ENCODE results near the gene FAR2.

FAR2 gene

GRCh38 chr12:29273178-29273843 is 124.2 kb downstream of the FAR2 start:
- Histone ChIP-seq H3K27me3 (ENCODE audit: low read length) (no peaks in the 10 kb centered on the region), H3K79me2 (ENCODE audit: insufficient read depth, low read length) (no peaks in the 10 kb centered on the region), H3K27ac (ENCODE audit: low read depth, low read length) (no peak overlapping the region), H3F3A (ENCODE audit: insufficient read depth) (no peaks in the 10 kb centered on the region), H3K9me3 (ENCODE audit: insufficient read depth, low read length) (no peaks in the 10 kb centered on the region), H3K36me3 (ENCODE audit: low read length) (no peaks in the 10 kb centered on the region), H3K4me3 (ENCODE audit: insufficient read depth, low read length, poor library complexity, severe bottlenecking) (no peak overlapping the region), H3K4me2 (ENCODE audit: low read depth, low read length, poor library complexity, severe bottlenecking) (no peak overlapping the region), H3K9ac (ENCODE audit: low read length) (no peak overlapping the region), H3K9me2 (replicated peaks; ENCODE audit: insufficient read depth, low read length) (no peaks in the 10 kb centered on the region), H4K20me1 (ENCODE audit: low read depth, low read length) (no peaks in the 10 kb centered on the region), H2AFZ (ENCODE audit: low read depth, low read length, severe bottlenecking) (no peak overlapping the region)
- TF ChIP-seq, protein P1, sequence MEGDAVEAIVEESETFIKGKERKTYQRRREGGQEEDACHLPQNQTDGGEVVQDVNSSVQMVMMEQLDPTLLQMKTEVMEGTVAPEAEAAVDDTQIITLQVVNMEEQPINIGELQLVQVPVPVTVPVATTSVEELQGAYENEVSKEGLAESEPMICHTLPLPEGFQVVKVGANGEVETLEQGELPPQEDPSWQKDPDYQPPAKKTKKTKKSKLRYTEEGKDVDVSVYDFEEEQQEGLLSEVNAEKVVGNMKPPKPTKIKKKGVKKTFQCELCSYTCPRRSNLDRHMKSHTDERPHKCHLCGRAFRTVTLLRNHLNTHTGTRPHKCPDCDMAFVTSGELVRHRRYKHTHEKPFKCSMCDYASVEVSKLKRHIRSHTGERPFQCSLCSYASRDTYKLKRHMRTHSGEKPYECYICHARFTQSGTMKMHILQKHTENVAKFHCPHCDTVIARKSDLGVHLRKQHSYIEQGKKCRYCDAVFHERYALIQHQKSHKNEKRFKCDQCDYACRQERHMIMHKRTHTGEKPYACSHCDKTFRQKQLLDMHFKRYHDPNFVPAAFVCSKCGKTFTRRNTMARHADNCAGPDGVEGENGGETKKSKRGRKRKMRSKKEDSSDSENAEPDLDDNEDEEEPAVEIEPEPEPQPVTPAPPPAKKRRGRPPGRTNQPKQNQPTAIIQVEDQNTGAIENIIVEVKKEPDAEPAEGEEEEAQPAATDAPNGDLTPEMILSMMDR (IDR thresholded peaks at IDR 0.05; ENCODE audit: insufficient read depth, low read length, poor library complexity, severe bottlenecking), result no peak
- TF ChIP-seq EZH2phosphoT487 (conservative IDR thresholded peaks at IDR 0.05; ENCODE audit: low read length), result no peak

DNA sequence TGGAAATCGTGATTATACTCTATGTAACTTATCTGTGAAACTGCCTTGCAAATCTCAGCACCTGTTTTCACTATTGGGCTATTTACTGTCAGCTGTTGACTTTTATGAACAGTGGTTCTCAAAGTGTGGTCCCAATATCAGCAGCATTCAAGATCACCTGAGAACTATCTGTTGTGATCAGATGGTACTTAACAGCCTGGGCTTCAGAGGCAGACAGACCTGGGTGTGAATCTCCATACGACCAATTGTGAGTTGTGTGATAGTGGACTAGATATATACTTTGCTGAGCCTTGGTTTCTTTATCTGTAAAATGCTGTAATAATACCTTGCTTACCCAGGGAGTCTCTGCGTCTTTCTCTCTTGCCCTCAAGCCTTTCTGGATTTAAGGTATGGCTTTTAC is 126.8 kb downstream of the FAR2 start:
- Histone ChIP-seq H3K36me3 (ENCODE audit: low read length) (no peaks in the 10 kb centered on the region), H3K27ac (ENCODE audit: low read depth, low read length) (no peak overlapping the region), H4K20me1 (ENCODE audit: low read depth, low read length) (no peaks in the 10 kb centered on the region), H2AFZ (ENCODE audit: low read depth, low read length, severe bottlenecking) (no peak overlapping the region), H3K9ac (ENCODE audit: low read length) (no peak overlapping the region), H3K79me2 (ENCODE audit: insufficient read depth, low read length) (no peaks in the 10 kb centered on the region), H3F3A (ENCODE audit: insufficient read depth) (no peaks in the 10 kb centered on the region), H3K4me3 (ENCODE audit: insufficient read depth, low read length, poor library complexity, severe bottlenecking) (no peak overlapping the region), H3K4me2 (ENCODE audit: low read depth, low read length, poor library complexity, severe bottlenecking) (no peak overlapping the region), H3K9me3 (ENCODE audit: insufficient read depth, low read length) (no peaks in the 10 kb centered on the region), H3K27me3 (ENCODE audit: low read length) (no peaks in the 10 kb centered on the region), H3K9me2 (replicated peaks; ENCODE audit: insufficient read depth, low read length) (no peaks in the 10 kb centered on the region)
- TF ChIP-seq, protein P1 (IDR thresholded peaks at IDR 0.05; ENCODE audit: insufficient read depth, low read length, poor library complexity, severe bottlenecking), result no peak
- TF ChIP-seq EZH2phosphoT487 (conservative IDR thresholded peaks at IDR 0.05; ENCODE audit: low read length), result no peak

DNA sequence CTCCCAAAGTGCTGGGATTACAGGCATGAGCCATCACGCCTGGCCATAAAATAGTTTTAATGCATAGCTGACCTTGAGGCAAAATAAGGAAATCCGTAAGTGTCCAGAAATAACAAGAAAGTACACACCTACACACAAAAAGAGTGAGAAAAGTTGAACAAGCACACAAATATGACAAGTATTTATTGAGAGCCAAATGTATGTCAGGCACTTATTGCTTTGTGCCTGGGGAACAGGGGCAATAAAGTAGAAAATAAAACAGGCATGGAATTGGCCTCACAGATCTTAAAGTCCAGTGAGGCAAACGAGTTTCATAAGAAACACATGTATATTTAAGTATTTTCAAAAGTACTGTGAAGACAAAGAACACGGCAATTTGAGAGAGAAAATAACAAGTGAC is 128.2 kb downstream of the FAR2 start:
- TF ChIP-seq EZH2phosphoT487 (conservative IDR thresholded peaks at IDR 0.05; ENCODE audit: low read length), result no peak
- TF ChIP-seq, protein P1 (IDR thresholded peaks at IDR 0.05; ENCODE audit: insufficient read depth, low read length, poor library complexity, severe bottlenecking), result no peak
- Histone ChIP-seq H3K9me2 (replicated peaks; ENCODE audit: insufficient read depth, low read length) (no peaks in the 10 kb centered on the region), H3K36me3 (ENCODE audit: low read length) (no peaks in the 10 kb centered on the region), H3F3A (ENCODE audit: insufficient read depth) (no peaks in the 10 kb centered on the region), H3K27ac (ENCODE audit: low read depth, low read length) (no peak overlapping the region), H3K9ac (ENCODE audit: low read length) (no peak overlapping the region), H2AFZ (ENCODE audit: low read depth, low read length, severe bottlenecking) (no peak overlapping the region), H3K4me2 (ENCODE audit: low read depth, low read length, poor library complexity, severe bottlenecking) (no peak overlapping the region), H4K20me1 (ENCODE audit: low read depth, low read length) (no peaks in the 10 kb centered on the region), H3K4me3 (ENCODE audit: insufficient read depth, low read length, poor library complexity, severe bottlenecking) (no peak overlapping the region), H3K9me3 (ENCODE audit: insufficient read depth, low read length) (no peaks in the 10 kb centered on the region), H3K27me3 (ENCODE audit: low read length) (no peaks in the 10 kb centered on the region), H3K79me2 (ENCODE audit: insufficient read depth, low read length) (no peaks in the 10 kb centered on the region)

Data from SU-DHL-6 (cell line).